ENCODE data around the gene KLK7. TPM values are rescaled to one million over a fixed set of nuclear protein-coding genes. Genes with fewer than 3 reads are reported as not detected.

KLK7 gene
- total RNA-seq, 2 experiments from 2014 or later: not detected

DNA sequence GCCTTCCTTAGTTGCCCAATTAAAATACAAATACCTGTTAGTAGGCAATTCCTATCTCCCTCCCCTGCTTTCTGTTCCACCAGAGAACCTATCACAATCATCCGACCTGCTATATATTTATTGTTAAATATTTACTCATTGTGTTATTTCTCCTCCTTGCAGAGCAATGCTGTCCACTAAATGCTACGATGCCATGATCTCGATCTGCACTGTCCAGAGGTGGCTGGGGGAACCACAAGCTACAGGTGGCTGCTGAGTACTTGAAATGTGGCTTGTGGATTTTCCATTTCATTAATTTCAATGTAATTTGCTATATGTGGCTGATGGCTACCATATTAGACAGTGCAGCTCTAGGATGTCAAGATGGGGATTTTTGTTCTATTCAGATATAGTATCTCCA lies 19.5 kb downstream of the KLK7 start:
- Mint-ChIP-seq H3K9me3 (peaks cover 14% of the 10 kb centered on the region), H3K4me3 (no peak overlapping the region), H3K36me3 (ENCODE audit: low read depth) (no peaks in the 10 kb centered on the region), H3K27me3 (peaks cover 2% of the 10 kb centered on the region), H3K27ac (no peak overlapping the region), H3K4me1 (no peaks in the 10 kb centered on the region)
- ChIA-PET CTCF (interaction anchor here (0.6 kb wide), 1 partner anchor 371 kb away, joined by 4 read pairs; no protein-coding TSS in a partner anchor), POLR2A (no interaction called here)
- no peak for DNase-seq

DNA sequence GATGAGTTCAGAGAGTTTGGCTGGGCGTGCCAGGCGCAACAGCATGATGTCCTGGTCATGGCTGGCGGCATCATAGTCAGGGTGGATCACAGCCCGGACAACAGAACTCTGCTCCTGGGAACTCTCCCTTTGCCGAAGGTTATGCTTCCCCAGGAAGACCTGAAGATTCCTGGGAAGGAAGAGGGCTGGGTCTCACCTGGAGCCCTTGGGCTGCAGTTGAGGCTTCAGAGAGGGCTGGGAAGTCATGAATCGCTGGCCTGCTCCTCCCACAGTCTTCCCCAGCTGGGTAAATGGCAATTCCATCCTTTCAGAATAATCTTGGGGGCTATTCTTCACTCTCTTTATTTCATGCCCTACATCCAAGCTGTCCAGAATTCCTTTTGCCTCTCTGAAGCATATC lies 20.3 kb downstream of the KLK7 start:
- POLR2A ChIA-PET: no interaction called here
- no peaks in the 10 kb centered on the region for H3K4me1 Mint-ChIP-seq
- no peaks in the 10 kb centered on the region for H3K36me3 Mint-ChIP-seq (ENCODE audit: low read depth)
- no peak for DNase-seq
- peaks cover 14% of the 10 kb centered on the region for H3K9me3 Mint-ChIP-seq
- H3K27ac Mint-ChIP-seq: no peak overlapping the region
- H3K4me3 Mint-ChIP-seq: no peak overlapping the region
- CTCF ChIA-PET: interaction anchor here (0.6 kb wide), 1 partner anchor 370 kb away, joined by 4 read pairs; no protein-coding TSS in a partner anchor
- H3K27me3 Mint-ChIP-seq: peaks cover 2% of the 10 kb centered on the region

DNA sequence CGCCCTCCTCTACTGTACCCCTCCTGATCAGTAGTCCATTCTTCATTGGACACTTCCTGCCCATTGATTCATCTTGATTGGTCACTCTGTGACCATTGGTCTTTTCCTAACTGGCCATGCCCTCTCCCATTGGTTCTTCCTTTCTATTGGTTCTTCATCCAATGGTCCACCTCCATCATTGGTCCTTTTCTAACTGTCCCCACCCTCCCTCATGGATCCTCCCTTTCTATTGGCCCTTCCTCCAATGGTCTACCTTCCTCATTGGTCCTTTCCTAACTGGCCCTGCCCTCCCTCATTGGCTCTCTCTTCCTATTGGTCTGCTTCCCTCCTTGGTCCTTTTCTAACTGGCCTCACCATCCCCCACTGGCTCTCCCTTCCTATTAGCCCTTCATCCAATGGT lies 21.5 kb downstream of the KLK7 start:
- Mint-ChIP-seq H3K4me3 (no peak overlapping the region), H3K27ac (no peak overlapping the region), H3K4me1 (no peaks in the 10 kb centered on the region), H3K27me3 (peaks cover 2% of the 10 kb centered on the region), H3K9me3 (peaks cover 14% of the 10 kb centered on the region), H3K36me3 (ENCODE audit: low read depth) (no peaks in the 10 kb centered on the region)
- ChIA-PET CTCF (no interaction called here), POLR2A (no interaction called here)
- no peak for DNase-seq

DNA sequence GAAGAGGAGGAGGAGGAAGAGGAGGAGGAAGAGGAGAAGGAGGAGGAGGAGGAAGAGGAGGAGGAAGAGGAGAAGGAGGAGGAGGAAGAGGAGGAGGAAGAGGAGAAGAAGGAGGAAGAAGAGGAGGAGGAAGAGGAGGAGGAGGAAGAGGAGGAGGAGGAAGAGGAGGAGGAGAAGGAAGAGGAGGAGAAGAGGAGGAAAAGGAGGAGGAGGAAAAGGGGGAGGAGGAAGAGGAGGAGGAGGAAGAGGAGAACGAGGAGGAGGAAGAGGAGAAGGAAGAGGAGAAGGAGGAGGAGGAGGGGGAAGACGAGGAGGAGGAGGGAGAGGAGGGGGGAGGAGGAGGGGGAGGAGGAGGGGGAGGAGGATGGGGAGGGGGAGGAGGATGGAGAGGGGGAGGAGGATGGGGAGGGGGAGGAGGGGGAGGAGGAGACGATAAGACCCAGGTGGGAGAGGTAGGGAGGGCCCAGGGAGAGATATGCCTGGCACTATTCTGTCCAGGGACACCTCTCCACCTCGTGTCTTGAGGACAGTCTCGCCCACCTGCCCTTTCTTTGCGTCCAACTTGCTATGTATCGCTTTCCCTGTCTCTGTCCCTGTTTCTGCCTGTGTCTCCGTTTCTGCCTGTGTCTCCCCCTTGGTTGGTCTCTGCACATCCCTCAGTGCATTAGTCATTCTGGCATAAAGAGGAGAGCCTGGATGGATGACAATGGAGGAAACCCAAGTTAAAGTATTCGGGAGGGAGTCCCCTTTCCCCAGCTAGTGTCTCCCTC lies 23.8 kb downstream of the KLK7 start:
- Mint-ChIP-seq H3K4me1 (no peaks in the 10 kb centered on the region), H3K27ac (no peak overlapping the region), H3K9me3 (peaks cover 14% of the 10 kb centered on the region), H3K27me3 (peaks cover 2% of the 10 kb centered on the region), H3K4me3 (no peak overlapping the region), H3K36me3 (ENCODE audit: low read depth) (no peaks in the 10 kb centered on the region)
- CTCF ChIA-PET: no interaction called here
- DNase-seq: no peak
- POLR2A ChIA-PET: no interaction called here

DNA sequence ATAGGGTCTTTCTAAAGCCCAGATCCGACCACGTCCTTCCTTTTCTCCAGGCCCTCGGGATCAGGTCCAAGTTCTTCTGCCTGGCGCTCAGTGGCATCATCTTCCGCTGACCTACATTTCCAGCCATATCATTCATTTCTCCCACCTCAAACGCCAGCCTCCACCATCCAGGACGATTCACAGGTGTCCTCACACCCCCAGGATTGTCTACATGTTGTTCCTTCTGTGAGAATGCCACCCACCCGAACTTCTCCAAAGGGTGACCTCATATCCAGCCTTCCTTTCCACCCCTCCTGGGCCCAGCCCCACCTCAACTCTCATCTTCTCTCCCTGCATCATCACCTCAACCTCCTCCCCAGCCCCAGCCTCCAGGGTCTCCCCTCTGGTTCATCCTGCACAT lies 26.1 kb downstream of the KLK7 start:
- H3K27me3 Mint-ChIP-seq: peaks cover 3% of the 10 kb centered on the region
- no peak for DNase-seq
- H3K4me1 Mint-ChIP-seq: no peaks in the 10 kb centered on the region
- ChIA-PET POLR2A (no interaction called here), CTCF (no interaction called here)
- no peak overlapping the region for H3K27ac Mint-ChIP-seq
- H3K4me3 Mint-ChIP-seq: no peak overlapping the region
- peaks cover 9% of the 10 kb centered on the region for H3K9me3 Mint-ChIP-seq
- H3K36me3 Mint-ChIP-seq (ENCODE audit: low read depth): no peaks in the 10 kb centered on the region

DNA sequence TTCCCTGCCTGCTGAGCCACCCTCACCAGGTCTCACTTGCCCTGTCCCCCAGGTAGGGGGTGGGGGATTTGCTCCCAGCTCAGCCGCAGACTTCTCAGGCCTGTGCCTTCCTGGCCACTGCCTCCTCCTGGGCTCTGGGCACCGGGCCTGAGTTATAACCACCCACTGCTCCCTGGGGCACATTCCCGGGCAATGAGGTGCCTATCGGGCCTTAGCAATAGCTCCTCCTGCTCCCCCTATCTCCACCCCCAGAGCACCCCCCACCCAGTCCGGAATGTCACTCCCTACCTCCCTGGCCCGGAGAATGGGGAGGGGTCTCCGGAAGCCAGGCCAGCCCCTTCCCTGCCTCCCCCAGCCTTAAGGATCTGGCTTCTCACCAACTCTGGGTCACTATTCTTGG lies 30.8 kb downstream of the KLK7 start, which contains the start of gene KLK5:
TSS of gene KLK5 (minus strand) at position 129 of the 400 bp plus-strand sequence. CDS start 381 bp downstream, outside the sequence.
- CTCF ChIA-PET: no interaction called here
- H3K27ac Mint-ChIP-seq: peak within 1 kb of the TSS; percentile 3
- H3K4me3 Mint-ChIP-seq: no peak within 1 kb of the TSS
- no peaks in the 10 kb centered on the region for H3K9me3 Mint-ChIP-seq
- H3K36me3 Mint-ChIP-seq (ENCODE audit: low read depth): no peaks in the 10 kb centered on the region
- DNase-seq: no peak
- POLR2A ChIA-PET: no interaction called here
- no peaks in the 10 kb centered on the region for H3K4me1 Mint-ChIP-seq
- H3K27me3 Mint-ChIP-seq: peaks cover 1% of the 10 kb centered on the region

DNA sequence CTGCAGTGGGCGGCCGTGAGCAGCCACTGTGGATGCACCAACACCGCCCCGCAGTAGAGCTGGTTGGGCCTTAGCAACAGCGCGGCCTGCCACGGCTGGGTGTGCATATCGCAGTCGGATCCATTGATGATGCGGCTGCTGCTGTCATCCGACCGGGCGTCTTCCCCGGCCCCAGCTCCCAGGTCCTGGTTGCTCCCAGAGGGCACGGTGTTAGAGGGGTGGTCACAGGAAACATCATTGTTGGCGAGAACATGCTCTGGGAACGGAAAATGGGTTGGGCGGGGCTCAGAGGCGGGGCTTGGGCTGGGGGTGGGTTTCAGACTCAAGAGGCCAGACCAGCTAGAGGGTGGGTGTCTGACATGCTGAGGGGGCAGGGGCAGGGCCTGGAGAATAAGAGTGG lies 33.9 kb downstream of the KLK7 start:
- Mint-ChIP-seq H3K9me3 (no peaks in the 10 kb centered on the region), H3K4me3 (no peak overlapping the region), H3K36me3 (ENCODE audit: low read depth) (no peaks in the 10 kb centered on the region), H3K27me3 (peaks cover 7% of the 10 kb centered on the region), H3K27ac (no peak overlapping the region), H3K4me1 (no peaks in the 10 kb centered on the region)
- ChIA-PET POLR2A (no interaction called here), CTCF (no interaction called here)
- no peak for DNase-seq

DNA sequence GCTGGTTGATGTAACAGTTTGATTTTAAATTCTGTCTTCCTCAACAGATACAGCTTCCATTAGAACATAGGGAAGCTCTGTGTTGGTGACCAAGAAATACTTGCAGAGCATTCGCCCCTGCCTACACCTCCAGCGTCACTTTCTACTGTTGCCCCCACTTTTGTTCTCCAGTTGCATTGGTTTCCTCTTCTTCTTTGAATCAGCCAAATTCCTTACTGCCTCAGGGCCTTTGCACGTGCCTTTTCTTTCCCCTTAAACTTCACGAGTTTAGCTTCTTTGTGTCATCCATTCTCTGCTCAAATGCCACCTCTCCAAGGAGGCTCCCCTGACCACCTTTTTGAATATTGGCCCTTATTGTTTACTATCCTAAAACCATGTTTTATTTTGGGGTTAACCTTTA lies 36.6 kb downstream of the KLK7 start:
- no peak for DNase-seq
- Mint-ChIP-seq H3K4me1 (no peaks in the 10 kb centered on the region), H3K36me3 (ENCODE audit: low read depth) (no peaks in the 10 kb centered on the region), H3K9me3 (no peaks in the 10 kb centered on the region), H3K4me3 (no peak overlapping the region), H3K27me3 (peaks cover 6% of the 10 kb centered on the region), H3K27ac (no peak overlapping the region)
- ChIA-PET POLR2A (no interaction called here), CTCF (interaction anchor here (0.5 kb wide), 2 partner anchors 25 to 489 kb away, joined by 3 read pairs; no protein-coding TSS in a partner anchor)

DNA sequence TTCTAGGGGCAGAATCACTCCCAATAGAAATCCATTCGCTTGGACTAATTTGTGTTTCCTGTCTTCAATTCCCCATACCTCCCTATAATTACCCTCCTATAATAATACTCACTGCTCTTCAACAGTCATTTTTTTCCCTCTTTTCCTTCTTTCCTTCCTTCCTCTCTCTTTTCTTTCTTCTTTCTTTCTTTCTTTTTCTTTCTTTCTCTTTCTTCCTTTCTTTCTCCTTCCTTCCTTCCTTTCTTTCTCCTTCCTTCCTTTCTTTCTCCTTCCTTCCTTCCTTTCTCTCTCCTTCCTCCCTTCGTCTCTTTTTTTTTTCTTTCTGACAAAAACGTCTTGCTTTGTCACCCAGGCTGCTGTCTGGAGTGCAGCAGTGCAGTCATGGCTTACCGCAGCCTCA lies 38.9 kb downstream of the KLK7 start:
- H3K4me1 Mint-ChIP-seq: no peaks in the 10 kb centered on the region
- DNase-seq: no peak
- no peaks in the 10 kb centered on the region for H3K9me3 Mint-ChIP-seq
- H3K27me3 Mint-ChIP-seq: peaks cover 6% of the 10 kb centered on the region
- ChIA-PET POLR2A (no interaction called here), CTCF (no interaction called here)
- H3K4me3 Mint-ChIP-seq: no peak overlapping the region
- no peak overlapping the region for H3K27ac Mint-ChIP-seq
- no peaks in the 10 kb centered on the region for H3K36me3 Mint-ChIP-seq (ENCODE audit: low read depth)

DNA sequence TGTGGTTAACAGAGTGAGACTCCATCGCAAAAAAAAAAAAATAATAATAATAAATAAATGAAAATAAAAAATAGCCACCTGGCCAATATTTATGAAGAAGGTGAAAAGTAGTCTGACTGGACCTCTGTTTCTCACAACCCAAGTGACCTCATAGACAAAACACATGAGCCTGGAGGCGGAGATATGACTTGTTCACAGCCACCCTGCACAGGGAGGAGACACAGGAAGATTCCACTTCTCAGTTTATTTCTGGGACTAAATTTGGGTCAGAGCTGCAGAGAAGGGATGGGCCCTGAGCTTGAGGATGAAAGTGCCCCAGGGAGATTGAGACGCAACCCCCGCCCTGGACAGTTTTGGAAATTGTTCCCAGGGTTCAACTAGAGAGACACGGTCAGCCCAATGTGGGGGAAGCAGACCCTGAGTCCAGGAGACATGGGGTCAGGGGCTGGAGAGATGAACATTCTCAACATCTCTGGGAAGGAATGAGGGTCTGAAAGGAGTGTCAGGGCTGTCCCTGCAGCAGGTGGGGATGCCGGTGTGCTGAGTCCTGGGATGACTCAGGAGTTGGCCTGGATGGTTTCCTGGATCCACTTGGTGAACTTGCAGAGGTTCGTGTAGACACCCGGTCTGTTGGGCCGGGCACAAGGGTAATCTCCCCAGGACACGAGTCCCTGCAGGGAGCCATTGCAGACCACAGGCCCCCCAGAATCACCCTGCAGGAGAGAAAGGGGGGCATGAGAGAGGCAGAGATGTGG lies 40.5 kb downstream of the KLK7 start:
- Mint-ChIP-seq H3K27ac (no peak overlapping the region), H3K4me1 (no peaks in the 10 kb centered on the region), H3K4me3 (no peak overlapping the region), H3K9me3 (peaks cover 2% of the 10 kb centered on the region), H3K36me3 (ENCODE audit: low read depth) (no peaks in the 10 kb centered on the region), H3K27me3 (peaks cover 6% of the 10 kb centered on the region)
- DNase-seq: no peak
- ChIA-PET POLR2A (no interaction called here), CTCF (no interaction called here)

DNA sequence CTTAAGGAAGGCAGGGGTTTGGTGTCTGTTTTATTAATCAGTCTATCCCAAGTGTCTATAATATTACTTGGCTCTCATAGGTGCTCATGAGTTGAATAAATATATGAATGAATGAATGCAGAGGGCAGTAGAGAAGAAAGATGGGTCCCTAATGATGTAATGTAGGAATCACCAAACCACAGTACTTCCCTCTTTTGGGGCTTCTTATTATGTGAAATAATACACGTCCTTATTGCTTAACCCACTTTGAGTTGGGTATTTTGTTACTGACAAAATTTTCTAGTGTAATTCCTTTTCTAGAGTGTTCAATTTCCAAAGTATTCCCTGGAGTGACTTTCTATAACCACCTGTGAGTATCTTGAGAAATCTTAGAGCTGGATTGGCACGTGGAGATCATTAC lies 44.1 kb downstream of the KLK7 start:
- H3K27me3 Mint-ChIP-seq: no peaks in the 10 kb centered on the region
- no peak for DNase-seq
- H3K4me1 Mint-ChIP-seq: no peaks in the 10 kb centered on the region
- POLR2A ChIA-PET: no interaction called here
- H3K9me3 Mint-ChIP-seq: peaks cover 2% of the 10 kb centered on the region
- no peak overlapping the region for H3K4me3 Mint-ChIP-seq
- H3K36me3 Mint-ChIP-seq (ENCODE audit: low read depth): no peaks in the 10 kb centered on the region
- CTCF ChIA-PET: interaction anchor here (0.6 to 0.9 kb wide), 2 partner anchors 18 to 77 kb away, joined by 3 to 4 read pairs; no protein-coding TSS in a partner anchor
- no peak overlapping the region for H3K27ac Mint-ChIP-seq

DNA sequence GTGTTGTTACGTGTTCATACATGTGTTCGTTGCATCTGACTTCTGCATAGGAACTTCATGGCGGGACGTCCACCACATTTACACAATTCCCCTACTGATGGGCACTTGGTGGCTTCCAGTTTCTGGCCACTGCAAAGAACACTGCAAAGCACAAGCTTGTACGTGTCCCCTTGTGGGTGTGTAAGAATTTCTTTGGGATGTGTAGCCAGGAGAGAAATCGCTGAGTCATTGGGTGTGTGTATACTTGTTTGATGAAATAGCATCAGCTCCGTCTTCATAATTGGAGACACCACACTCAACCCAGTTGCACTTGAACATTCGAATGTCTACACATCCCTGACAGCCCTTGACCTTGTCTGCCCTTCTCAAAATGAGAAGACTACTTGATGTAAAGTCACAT lies 50.1 kb downstream of the KLK7 start:
- Mint-ChIP-seq H3K4me3 (no peak overlapping the region), H3K4me1 (peaks cover 4% of the 10 kb centered on the region), H3K9me3 (no peaks in the 10 kb centered on the region), H3K27ac (no peak overlapping the region), H3K27me3 (peaks cover 13% of the 10 kb centered on the region), H3K36me3 (ENCODE audit: low read depth) (no peaks in the 10 kb centered on the region)
- ChIA-PET POLR2A (no interaction called here), CTCF (interaction anchor here (1.2 kb wide), 1 partner anchor 163 kb away, joined by 4 read pairs; no protein-coding TSS in a partner anchor)
- no peak for DNase-seq

DNA sequence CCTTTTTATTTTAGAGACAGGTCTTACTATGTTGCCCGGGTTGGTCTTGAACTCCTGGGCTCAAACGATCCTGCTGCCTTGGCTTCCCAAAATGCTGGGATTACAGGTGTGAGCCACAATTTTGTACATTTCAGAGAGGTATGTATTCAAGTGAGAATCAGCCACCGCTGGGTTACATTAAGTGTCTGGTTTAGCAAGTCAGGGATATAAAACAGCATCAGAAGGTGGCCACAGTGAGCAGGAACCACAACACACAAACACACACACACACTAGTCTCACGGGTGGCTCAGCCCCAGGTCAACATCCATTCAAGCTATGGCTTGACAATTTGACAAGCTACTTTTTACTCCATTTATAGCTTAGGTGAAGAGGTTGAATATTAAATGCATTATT lies 51.0 kb downstream of the KLK7 start:
- peaks cover 4% of the 10 kb centered on the region for H3K4me1 Mint-ChIP-seq
- H3K27ac Mint-ChIP-seq: no peak overlapping the region
- DNase-seq: no peak
- no peak overlapping the region for H3K4me3 Mint-ChIP-seq
- ChIA-PET CTCF (interaction anchor here (1.2 kb wide), 1 partner anchor 164 kb away, joined by 4 read pairs; no protein-coding TSS in a partner anchor), POLR2A (interaction anchor here (0.5 kb wide), 1 partner anchor 1269 kb away, joined by 3 read pairs; no protein-coding TSS in a partner anchor)
- no peaks in the 10 kb centered on the region for H3K36me3 Mint-ChIP-seq (ENCODE audit: low read depth)
- H3K9me3 Mint-ChIP-seq: no peaks in the 10 kb centered on the region
- peaks cover 13% of the 10 kb centered on the region for H3K27me3 Mint-ChIP-seq
